GM10266 (cell line): Measurements from ENCODE around the gene IAH1.

Experiments
- DNase-seq: peaks from one replicate; pipeline ENCODE4 v3.0.0; 2012; ENCODE audit errors: extremely low spot score
- TF ChIP-seq, protein P1 (sequence below): IDR thresholded peaks from 2 replicates; pipeline ENCODE4 v1.5.1; 2012; ENCODE audit warnings: mild to moderate bottlenecking, low read depth; ENCODE audit not compliant: control insufficient read depth, insufficient read depth; ENCODE audit errors: missing control alignments

Gene IAH1

DNA sequence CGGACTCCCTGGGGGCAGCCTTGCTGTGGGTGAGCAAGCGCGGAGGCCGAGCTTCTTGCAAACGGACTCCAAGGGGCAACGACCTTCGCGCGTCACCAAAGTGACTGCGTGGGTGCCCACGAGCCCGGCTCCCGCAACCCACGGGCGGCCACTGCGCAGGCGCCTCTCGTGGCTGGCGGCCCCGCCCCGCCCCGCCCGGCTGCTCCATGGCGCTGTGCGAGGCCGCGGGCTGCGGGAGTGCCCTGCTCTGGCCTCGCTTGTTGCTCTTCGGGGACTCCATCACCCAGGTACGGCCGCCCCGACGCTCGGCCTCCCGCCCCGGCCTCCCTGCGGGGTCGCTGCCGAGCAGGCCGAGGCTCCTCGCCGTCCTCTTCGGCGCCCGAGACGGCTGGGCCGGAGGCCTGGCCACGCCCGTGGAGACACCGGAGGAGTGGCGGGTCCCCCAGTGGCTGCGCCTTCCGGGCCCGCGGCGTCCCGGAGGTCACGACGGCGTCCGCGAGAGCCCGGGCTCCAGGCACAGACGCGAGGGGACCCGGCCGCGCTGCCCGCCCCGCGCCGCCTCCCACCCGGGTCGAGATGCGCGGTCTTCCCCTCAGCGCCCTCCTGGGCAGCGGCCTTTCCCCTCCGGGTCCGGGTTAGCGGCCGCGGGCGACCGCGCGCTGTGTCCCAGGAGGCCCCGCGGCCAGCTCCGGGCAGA lies at the start of gene IAH1:
Gene IAH1, plus strand, starts transcription at position 191 of the 697 bp plus-strand sequence. Its CDS starts 16 bp downstream, at position 207.
- DNase-seq, result peak; percentile 91
- TF ChIP-seq, protein P1, sequence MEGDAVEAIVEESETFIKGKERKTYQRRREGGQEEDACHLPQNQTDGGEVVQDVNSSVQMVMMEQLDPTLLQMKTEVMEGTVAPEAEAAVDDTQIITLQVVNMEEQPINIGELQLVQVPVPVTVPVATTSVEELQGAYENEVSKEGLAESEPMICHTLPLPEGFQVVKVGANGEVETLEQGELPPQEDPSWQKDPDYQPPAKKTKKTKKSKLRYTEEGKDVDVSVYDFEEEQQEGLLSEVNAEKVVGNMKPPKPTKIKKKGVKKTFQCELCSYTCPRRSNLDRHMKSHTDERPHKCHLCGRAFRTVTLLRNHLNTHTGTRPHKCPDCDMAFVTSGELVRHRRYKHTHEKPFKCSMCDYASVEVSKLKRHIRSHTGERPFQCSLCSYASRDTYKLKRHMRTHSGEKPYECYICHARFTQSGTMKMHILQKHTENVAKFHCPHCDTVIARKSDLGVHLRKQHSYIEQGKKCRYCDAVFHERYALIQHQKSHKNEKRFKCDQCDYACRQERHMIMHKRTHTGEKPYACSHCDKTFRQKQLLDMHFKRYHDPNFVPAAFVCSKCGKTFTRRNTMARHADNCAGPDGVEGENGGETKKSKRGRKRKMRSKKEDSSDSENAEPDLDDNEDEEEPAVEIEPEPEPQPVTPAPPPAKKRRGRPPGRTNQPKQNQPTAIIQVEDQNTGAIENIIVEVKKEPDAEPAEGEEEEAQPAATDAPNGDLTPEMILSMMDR, result no peak

GRCh38 chr2:9428965-9429577 lies 45.3 kb upstream of the IAH1 start:
- DNase-seq, result no peak
- TF ChIP-seq, protein P1, result no peak

GRCh38 chr2:9430316-9431293 lies 43.7 kb upstream of the IAH1 start:
- DNase-seq, result no peak
- TF ChIP-seq, protein P1, result no peak

- DNase-seq, result no peak
- TF ChIP-seq, protein P1, result no peak
Observed at GRCh38 chr2:9434489-9434888, 39.9 kb upstream of the IAH1 start.

- TF ChIP-seq, protein P1, result no peak
- DNase-seq, result no peak
Observed at GRCh38 chr2:9439536-9439935, 34.8 kb upstream of the IAH1 start.

DNA sequence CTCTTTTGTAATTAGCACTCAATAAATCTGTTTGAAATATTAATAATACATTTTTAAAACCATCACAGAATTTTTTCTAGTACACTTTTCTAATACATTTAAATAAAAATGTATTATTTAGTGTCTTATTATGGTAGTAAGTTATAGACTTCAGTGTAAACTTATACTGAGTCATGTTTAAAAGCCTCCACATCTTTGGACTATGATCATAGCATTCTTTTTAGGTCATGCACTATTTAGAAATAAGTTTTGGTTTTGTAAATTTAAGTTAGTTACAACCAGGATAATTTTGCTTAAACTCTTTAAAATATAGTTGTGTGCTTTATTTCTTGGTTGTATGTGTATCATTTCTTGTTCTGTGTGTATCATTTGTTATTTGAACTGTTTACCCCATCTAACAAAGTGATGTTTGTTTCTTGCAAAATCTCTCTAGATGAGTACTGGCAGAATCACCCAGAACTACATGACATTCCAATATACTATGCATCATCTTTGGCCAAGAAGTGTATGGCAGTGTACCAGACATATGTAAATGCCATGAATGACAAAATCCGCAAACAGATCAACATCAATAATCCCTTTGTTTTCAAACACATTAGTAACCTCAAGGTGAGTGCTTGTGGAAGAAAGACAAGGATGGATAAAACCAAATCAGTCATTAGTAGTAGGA lies 34.2 kb upstream of the IAH1 start:
- no peak for DNase-seq
- TF ChIP-seq, protein P1, result no peak
